HG02981 (cell line): ENCODE results near the gene DDX3X.
A peak's percentile ranks its signal among the peaks of the same experiment; 100 is the strongest.

Experiments
- ATAC-seq: cut with Tn5 transposase; IDR thresholded peaks from one replicate; pipeline ENCODE4 v1.9.1; 2021; ENCODE audit warnings: mild to moderate bottlenecking, moderate library complexity; ENCODE audit not compliant: unreplicated experiment

Gene DDX3X

DNA sequence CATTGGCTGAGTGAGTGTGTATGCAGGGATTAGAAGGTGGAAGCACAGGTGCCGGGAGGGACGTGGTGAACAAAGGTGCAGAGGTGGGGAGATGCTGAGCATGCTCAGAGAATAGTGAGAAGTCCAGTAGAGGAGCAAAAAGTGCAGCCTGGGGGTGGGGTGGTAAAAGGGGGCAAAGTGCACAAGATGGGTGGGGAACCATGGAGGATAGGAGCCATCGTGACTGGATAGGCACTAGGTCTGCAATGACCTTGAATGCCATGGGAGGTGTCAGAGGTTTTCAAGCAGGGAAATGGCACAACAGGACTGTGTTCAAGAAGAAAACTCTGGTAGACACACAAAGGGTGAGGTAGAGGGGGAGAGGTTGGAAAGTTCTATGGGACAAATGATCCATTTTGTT is 6.6 kb upstream of the DDX3X start:
- ATAC-seq: no peak

DNA sequence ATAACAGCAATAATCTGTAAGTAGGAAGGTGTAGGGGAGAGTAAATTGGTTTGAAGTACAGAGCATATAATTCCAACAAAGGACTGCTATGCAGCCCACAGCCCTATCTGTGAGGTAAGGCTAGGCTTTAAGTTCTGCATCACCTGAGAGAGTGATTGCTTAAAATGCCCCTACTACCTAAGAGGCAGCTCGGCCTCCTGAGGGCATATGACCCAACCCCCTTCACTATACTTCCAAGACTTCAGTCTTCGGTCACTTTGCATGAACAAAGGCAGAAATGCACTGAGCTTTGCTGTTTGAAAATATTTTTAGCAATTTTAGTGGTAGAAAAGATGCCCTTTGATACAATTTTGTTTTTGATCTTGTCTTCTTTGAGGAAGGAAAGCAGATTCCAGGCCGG is 4.9 kb upstream of the DDX3X start:
- ATAC-seq: no peak

DNA sequence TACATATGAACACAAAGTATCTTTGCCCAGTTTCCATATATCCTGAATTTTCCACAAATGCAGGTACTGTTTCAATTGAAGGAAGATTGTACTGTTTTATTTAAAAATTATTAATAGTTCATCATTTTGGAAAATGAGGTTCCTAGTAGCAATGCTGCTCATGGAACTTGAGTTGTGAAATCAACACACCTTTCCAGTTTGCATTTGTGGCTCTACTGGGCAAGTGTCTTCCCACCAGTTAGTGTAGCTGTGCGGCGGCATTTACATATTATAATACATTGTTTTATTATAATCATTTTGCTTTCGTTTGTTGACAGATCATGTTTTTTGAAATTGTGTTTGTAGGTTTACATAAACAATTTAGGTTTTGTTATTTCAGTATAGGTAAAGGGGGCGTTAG is 2.0 kb upstream of the DDX3X start:
- ATAC-seq: no peak

DNA sequence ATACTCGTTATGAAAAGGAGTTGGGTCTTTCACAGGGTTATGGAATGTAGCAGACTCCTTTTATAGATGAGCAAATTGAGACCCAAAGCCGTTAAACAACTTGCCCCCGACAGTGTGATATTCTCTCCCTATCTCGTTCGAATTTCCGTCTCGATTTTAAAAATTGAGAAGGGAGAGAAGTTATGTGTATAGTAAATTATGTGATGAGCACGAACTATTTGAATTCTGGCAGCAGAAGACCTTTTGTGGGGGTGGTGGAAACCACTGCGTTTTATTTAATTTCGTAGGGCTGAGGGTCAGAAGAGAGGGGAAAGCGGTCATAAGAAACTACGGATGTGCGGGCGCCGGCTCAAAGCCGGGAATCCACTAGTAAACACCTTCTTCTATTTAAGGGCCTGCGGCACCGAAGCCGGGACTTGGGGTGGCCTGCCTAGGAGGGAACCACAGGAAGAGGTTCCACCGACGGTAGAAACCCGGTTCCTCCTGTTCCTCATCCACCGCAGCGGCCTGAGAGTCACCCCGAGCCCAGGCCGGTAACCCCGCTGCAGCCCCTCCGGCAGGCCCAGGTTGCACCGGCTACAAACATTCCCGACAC is 1.5 kb upstream of the DDX3X start:
- ATAC-seq: no peak

DNA sequence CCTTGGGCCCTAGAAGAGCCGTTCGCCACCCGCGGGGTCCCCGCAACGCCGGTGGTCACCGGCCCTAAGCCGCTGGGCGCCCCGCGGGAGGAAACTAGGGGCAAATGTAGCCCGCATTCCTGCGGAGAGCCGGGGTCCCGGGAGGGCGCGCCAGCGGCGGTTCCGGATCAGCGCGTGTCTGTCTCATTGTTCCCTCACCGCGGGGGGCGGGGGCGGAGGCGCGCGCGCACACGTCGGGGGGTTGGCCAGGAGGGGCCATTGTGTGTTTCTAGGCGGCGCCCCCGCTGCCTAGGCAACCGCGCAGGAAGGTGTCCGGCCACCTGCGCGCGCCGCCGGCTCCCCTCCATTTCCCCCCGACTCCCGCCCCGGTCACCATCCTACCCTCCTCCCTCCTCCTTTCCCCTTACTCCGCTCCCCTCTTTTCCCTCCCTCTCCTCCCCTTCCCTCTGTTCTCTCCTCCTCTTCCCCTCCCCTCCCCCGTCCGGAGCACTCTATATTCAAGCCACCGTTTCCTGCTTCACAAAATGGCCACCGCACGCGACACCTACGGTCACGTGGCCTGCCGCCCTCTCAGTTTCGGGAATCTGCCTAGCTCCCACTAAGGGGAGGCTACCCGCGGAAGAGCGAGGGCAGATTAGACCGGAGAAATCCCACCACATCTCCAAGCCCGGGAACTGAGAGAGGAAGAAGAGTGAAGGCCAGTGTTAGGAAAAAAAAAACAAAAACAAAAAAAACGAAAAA is 789 bp upstream of the DDX3X start:
- ATAC-seq: peak; percentile 37

DNA sequence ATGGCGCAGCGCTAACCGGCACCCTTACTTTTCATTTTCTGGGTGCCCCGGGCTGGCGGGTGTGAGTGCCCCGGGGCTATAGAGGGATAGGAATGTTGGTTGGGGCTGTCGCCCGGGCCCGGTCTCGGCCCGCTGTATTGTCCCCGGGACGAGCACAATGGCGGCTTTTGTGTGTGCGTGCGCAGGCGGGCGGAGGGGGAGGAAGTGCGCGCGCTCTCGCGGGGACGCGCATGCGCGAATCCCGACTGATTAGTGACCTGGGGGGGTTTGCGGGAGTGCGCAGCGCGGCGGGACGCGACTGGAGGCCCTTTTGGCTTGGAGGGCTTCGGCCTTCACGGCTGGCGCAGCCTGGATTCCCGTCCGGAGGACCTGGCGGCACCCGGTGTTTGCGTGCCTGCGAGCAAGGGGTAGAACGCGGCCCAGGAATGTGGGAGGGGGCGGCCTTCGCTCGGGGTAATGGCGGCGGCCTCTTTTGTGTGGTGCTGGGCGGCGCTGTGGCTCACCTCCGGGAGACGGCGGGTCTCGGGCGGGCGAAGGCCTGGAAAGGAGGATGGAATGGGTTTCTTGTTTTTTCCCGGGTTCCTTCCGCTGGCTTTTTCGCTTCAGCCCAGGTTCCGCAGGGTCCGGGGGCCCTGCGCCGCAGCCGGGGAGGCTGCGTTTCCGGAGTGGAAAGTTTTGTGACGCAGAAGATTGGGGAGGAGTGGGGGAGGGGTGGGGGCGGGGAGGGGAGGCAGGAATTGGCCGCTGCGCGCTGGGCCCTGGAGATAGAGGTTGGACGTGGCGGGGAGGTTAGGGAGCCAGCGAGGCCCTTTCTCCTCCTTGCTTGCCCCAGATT is 618 bp downstream of the DDX3X start:
- ATAC-seq: peak; percentile 26

DNA sequence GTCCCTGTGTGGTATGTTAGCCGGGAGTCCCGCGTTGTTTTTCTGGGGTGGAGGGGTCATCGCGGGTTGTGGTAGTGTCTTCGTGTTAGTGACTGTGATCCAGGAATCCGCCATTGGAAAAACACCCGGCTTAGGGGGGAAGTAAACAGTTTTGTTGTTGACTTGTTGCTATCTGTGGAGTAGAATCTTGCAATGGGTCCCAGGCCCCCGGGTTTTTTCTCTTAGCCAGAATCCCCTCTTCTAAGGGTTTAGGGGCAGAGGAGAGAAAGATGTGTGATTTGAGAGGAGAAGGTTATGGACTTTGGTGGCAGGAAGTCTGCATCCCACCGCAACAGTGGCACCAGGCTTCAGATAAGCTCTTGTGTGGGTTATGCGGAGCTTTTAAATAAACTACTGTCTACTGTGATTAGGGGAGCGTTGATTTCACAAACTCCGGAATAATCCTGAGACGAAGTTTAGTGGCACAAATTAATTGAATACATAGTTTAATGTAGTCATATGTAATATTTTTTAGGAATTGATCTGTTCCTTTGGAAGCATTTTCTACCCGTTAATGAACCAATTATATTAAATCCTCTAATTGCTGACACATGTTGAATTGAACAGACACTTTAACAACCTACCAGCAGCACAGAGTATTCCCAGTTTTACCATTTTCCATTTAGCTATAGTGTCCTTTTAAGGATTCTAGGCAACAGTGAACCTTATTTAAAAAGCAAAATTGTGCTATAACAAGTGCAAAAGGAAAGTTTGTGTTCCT is 1.4 kb downstream of the DDX3X start:
- no peak for ATAC-seq

DNA sequence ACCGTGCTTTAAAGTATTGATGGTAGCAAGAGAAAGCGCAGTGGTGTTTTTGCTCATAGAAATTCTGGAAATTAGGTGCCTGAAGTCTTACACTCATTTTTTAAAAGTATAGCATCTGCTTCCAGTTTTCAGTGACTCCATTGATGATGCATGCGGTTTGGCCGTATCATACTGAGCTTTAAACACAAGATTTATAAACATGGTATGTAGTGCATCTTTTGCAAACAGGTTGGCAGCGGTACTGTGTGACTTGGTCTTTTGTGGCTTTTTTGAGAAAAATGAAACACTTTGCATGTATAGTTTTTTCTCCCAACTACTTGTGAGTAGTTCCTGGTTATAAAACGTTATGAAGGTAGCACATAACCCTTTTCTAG is 2.0 kb downstream of the DDX3X start:
- no peak for ATAC-seq

DNA sequence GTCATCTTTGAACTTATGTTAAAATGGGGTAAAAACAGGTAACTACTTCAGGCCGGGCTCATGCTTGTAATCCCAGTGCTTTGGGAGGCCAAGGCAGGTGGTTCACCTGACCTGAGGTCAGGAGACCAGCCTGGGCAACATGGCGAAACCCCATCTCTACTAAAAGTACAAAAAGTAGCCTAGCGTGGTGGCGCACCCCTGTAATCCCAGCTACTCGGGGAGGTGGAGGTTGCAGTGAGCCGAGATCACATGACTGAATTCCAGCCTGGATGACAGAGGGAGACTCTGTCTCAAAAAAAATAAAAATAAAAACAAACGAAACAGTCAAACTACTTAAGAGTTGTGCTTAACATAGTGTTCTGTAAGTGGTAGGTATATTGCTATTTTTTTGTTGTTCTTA is 2.5 kb downstream of the DDX3X start:
- ATAC-seq: no peak

DNA sequence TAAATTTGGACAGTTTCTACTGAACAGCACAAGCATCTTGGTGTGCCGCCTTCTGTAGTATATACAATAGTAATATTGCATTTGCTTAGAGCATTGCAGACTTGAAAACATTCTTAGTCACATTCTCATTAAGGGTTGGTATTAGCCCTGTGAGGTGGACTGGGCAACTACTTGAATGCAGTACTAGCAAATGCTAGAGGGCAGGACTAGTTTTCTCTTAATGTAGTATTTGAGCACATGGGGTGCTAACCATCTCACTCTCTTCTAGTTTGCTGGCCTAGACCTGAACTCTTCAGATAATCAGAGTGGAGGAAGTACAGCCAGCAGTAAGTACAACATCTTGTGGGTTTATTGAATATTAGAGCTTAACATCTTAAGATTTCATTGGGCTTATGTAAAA is 3.2 kb downstream of the DDX3X start:
- ATAC-seq: no peak

DNA sequence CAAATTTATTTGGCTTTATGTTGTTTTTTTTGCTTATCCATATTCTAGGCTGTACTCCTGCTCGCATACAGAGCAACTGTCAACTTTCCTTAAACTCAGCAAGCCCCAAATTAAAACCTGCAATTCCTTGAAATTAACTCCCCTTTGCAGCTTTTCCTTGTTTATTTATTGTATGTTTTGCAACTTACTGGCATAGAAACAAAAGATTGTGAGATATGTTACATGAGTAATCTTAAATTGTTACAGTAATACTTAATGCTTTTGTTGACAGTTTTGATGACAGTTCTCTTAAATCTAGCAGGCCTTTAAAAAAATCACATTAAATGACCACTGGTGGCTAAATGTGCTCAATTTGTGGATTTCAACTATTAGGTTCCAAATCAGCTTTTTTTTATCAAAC is 4.5 kb downstream of the DDX3X start:
- ATAC-seq: no peak

DNA sequence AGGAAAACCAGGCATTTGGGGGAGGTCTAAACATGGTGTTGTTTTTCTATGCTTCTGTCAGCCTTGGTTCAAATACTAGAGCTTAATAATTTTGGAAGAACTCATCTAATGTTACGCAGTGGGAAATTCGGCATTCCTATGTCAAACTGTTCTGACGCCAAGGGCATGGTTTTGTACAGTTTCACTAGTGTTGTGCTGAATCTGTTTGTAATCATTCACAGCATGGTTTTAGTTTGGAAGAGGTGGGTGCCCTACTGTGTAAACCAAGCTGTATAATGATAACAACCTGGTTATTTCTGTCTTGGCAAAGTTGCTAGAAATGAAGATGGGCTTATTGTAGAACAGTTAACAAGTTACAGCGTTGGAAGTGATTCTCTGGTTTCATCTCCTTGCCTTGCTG is 5.2 kb downstream of the DDX3X start:
- ATAC-seq: no peak

DNA sequence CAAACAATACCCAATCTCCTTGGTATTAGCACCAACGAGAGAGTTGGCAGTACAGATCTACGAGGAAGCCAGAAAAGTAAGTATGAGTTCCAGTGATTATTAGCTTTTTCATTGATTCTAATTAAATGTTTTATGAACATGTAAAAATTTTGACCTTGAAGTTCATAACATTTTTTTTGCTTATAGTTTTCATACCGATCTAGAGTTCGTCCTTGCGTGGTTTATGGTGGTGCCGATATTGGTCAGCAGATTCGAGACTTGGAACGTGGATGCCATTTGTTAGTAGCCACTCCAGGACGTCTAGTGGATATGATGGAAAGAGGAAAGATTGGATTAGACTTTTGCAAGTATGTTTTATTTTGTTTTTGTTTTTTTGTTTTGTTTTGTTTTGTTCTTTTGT is 10.1 kb downstream of the DDX3X start:
- ATAC-seq: no peak

DNA sequence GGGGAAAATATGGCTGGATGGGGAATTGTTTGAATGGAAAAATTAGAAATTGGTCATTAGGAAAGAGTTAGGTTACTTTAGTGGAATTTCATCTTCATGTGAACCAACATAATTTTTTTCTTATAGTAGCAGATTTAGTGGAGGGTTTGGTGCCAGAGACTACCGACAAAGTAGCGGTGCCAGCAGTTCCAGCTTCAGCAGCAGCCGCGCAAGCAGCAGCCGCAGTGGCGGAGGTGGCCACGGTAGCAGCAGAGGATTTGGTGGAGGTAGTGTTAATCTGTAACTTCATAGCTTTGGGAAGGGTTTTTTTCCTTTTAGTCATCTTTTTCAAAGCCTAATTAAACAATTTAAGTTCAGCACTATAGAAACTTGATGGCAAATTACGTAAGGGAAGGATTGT is 13.2 kb downstream of the DDX3X start:
- no peak for ATAC-seq

DNA sequence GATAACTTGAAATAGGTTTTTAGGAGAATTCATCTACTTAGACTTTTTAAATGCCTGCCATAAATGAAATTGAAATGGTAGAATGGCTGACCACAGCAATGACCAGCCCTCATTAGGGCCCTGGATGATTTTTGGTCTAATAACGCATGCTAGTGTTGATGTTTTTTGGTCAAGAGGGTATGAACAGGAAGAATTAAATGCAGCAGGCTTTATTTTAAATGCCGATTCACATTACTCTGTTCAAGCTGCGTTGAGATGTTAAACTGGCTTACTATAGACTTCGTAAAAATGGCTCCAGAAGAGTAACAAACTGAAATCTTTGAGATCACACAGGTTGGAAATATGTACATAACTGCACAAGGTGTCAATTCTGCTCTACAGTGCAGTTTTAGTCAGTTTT is 14.6 kb downstream of the DDX3X start:
- ATAC-seq: no peak

DNA sequence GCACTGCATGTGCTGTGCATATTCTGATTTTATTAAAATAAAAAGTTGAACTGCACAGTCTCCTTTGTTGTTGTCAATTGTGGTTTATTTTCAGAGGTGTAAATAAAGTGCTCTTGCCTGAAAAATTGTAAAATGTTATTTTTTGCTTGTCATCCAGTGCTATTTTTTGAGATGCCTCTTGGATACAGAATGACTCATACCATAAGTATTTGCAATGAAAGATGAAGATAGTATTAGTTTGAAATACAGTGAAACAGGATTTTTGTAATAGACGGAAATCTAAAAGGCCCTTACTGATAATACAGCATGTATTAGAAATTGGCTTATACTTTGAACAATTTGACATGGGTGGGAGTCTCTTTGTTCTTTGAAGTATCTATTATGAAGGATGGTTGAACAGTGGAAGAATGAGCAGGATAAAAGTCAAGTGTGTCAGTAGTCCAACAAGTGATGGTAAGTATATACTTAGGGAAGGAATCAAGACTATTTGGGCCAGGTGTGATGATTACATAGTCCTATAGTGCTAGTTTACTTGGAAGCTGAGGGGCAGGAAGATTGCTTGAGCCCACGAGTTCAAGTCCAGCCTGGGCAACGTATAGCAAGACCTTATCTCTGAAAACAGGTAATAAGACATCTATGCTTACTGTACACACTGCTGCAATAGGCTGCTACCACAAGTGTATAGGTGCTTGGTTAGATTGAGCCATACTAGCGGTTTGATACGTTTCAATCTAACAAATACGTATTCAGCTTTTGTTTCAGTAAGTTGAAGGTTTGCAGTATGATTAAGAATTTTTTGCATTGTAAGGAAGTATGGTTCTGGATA is 16.4 kb downstream of the DDX3X start:
- ATAC-seq: no peak

DNA sequence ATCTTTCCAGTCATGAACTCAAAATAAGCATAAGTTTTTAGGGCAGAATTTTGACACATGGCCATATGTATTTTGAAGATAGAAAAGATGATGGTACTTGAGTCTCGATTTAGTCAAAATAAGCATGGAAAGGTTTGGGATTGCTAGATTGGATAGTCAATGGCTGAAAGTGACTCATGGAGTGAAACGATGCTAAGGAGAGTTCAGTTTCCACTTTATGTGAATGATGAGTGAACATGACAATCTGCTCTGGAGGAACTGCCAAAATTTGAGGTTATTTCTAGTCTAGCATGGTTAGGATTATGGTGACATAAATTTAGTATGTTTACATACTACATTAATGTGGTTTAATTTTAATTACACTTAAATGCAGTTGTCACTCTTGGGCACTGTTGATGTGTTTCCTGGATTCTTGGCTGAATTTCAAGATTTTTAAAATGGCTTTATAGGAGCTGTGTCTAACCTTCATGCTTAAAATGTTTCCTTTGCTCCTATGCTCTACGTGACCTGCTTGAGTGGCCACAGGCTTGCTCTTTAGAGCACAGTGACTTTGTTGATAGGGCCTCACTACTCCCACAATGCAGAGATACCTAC is 17.1 kb downstream of the DDX3X start:
- no peak for ATAC-seq

DNA sequence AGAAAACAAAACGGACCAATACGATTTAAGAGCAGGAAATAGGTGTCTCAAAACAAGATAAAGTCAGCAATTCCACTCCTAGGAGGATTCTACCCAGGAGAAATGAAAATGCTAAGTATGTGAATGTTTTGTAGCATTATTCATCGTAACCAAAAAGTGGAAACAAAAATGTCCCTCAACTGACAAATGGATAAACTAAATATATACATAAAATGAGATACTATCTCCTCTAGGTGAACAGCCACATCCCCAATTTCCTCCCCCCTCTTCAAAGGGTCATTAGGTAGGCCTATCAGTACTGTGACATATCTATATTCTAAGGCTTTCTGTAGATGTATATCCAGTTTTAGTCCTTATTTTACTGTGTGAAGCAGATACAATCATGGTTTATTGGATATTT is 18.0 kb downstream of the DDX3X start:
- no peak for ATAC-seq

DNA sequence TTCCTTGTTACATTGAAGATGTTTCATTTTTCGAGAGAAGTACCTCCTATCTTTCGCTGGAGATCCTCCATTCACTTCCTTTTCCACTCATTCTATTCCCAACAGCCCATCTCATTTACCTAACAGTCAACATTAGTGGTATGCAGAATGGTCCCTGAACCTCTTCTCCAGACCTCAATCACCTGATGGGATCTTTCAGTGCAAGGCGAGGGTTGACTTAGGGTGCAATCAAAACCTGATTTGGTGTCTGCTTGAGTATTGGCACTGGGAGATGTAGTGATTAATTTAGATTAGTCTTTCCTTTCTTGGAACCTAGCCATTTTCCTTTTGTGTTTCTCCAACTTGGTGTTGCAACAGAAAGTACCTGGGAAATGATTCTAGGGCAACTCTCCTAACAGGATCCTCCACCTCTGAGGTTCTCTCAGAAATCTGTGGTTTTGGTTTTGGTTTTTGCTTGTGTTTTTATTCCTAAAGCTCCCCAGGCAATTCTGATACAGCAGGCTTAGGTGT is 18.4 kb downstream of the DDX3X start:
- no peak for ATAC-seq

DNA sequence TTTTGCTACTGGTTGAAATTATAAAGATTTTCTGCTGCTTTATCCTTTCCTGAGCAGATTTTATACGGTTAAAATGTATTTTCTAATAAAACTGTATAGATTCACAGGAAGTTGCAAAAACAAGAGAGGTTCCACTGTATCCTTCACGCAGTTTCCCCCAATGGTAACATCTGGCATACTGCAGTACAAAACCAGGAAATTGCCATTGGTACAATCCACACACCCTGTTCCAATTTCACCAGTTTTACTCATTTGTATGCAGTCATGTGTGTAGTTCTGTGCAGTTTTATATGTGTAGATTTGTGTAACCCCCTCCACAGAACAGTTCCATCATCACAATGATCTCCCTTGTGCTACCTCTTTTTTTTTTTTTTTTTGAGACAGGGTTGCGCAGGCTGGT is 20.0 kb downstream of the DDX3X start:
- no peak for ATAC-seq
